Liver (tissue), 9 donors: ENCODE results near the gene C10orf120. TPM values are rescaled to one million over a fixed set of nuclear protein-coding genes. Genes with fewer than 3 reads are reported as not detected.

Experiments
- DNase-seq: peaks from one replicate; pipeline ENCODE4 v3.0.0-alpha.2; 2017; ENCODE audit warnings: low spot score
- H3K27ac ChIP-seq, 2 donors: one replicate each; pipeline ENCODE4 v1.7.0; 2013; ENCODE audit warnings: inconsistent platforms in 2 of 2, low read length in 2 of 2, control low read depth in 1 of 2, low read depth in 1 of 2, mild to moderate bottlenecking in 1 of 2
- H3K27me3 ChIP-seq, 4 donors: one replicate each; pipeline versions ENCODE4 v1.6.1 to v1.7.0; 2013; ENCODE audit warnings: low read length in 3 of 4, inconsistent platforms in 1 of 4, mild to moderate bottlenecking in 1 of 4, moderate library complexity in 1 of 4; ENCODE audit not compliant: control insufficient read depth in 4 of 4, insufficient read depth in 4 of 4
- H3K36me3 ChIP-seq, 4 donors: one replicate each; pipeline versions ENCODE4 v1.6.1 to v1.7.0; 2013; ENCODE audit warnings: low read length in 3 of 4, mild to moderate bottlenecking in 3 of 4, low read depth in 1 of 4, moderate library complexity in 1 of 4; ENCODE audit not compliant: control insufficient read depth in 4 of 4, insufficient read depth in 3 of 4
- H3K4me1 ChIP-seq, 4 donors: one replicate each; pipeline versions ENCODE4 v1.6.1 to v1.7.0; 2013; ENCODE audit warnings: low read length in 3 of 4, mild to moderate bottlenecking in 3 of 4, moderate library complexity in 1 of 4; ENCODE audit not compliant: control insufficient read depth in 4 of 4, insufficient read depth in 4 of 4
- H3K4me3 ChIP-seq, 3 donors: one replicate each; pipeline versions ENCODE4 v1.6.1 to v1.7.0; 2013; ENCODE audit warnings: low read length in 3 of 3, control low read depth in 1 of 3, low read depth in 1 of 3, mild to moderate bottlenecking in 1 of 3
- H3K9ac ChIP-seq, 2 donors: one replicate each; pipeline ENCODE4 v1.7.0; 2013; ENCODE audit warnings: low read length in 2 of 2, mild to moderate bottlenecking in 2 of 2, moderate library complexity in 2 of 2, control low read depth in 1 of 2, low read depth in 1 of 2
- H3K9me3 ChIP-seq, 4 donors: one replicate each; pipeline versions ENCODE4 v1.6.1 to v1.7.0; 2013; ENCODE audit warnings: low read length in 3 of 4; ENCODE audit not compliant: control insufficient read depth in 4 of 4
- EGR1 ChIP-seq, 2 donors: IDR thresholded peaks; 2 replicates each; pipeline ENCODE4 v1.6.1; 2016 to 2018; ENCODE audit warnings: antibody characterized with exemption in 2 of 2, low read depth in 2 of 2
- FOXA1 ChIP-seq: IDR thresholded peaks from 2 replicates; pipeline ENCODE4 v1.6.1; 2016; ENCODE audit warnings: antibody characterized with exemption
- FOXA2 ChIP-seq: IDR thresholded peaks from 2 replicates; pipeline ENCODE4 v1.6.1; 2016; ENCODE audit warnings: antibody characterized with exemption
- GABPA ChIP-seq, 2 donors: IDR thresholded peaks in 1 of 2; conservative IDR thresholded peaks in 1 of 2; 2 replicates each; pipeline ENCODE4 v1.6.1; 2016; ENCODE audit warnings: antibody characterized with exemption in 2 of 2, mild to moderate bottlenecking in 1 of 2, moderate library complexity in 1 of 2
- HNF4A ChIP-seq, 2 donors: conservative IDR thresholded peaks; 2 replicates each; pipeline ENCODE4 v1.6.1; 2016; ENCODE audit warnings: antibody characterized with exemption in 2 of 2, mild to moderate bottlenecking in 2 of 2
- HNF4G ChIP-seq: IDR thresholded peaks from 2 replicates; pipeline ENCODE4 v1.6.1; 2016; ENCODE audit warnings: antibody characterized with exemption
- JUND ChIP-seq, 2 donors: IDR thresholded peaks; 2 replicates each; pipeline ENCODE4 v1.6.1; 2016; ENCODE audit warnings: antibody characterized with exemption in 2 of 2
- NR2F2 ChIP-seq: IDR thresholded peaks from 2 replicates; pipeline ENCODE4 v1.6.1; 2016; ENCODE audit warnings: antibody characterized with exemption
- RXRA ChIP-seq, 2 donors: IDR thresholded peaks; 2 replicates each; pipeline ENCODE4 v1.6.1; 2017 to 2018; ENCODE audit warnings: antibody characterized with exemption in 2 of 2, mild to moderate bottlenecking in 1 of 2
- SP1 ChIP-seq: IDR thresholded peaks from 2 replicates; pipeline ENCODE4 v1.6.1; 2018; ENCODE audit warnings: antibody characterized with exemption, mild to moderate bottlenecking
- YY1 ChIP-seq: IDR thresholded peaks from 2 replicates; pipeline ENCODE4 v1.6.1; 2016; ENCODE audit warnings: antibody characterized with exemption, mild to moderate bottlenecking
- WGBS: extraction: QIAGEN DNeasy Blood & Tissue Kit; methylation state at CpG from one replicate; pipeline ENCODE4 v1.1.7; 2013; 5-methylcytosine and 5-hydroxymethylcytosine counted together
- polyA plus RNA-seq, 2 donors: library from polyadenylated mRNA; stranded (reverse) in 1 of 2; unstranded in 1 of 2; fragments of 200-250 nt in 1 of 2; fragments of >200 nt in 1 of 2; fragmentation: Nextera tagmentation in 1 of 2; extraction: Ambion mirVana in 1 of 2; gene quantifications; one replicate each; pipeline versions ENCODE4 v1.2.1 to v1.2.3, GENCODE V29; 2013 to 2015
- total RNA-seq, 2 donors: library from RNA; depleted of rRNA; stranded (reverse); fragments of >200 nt; gene quantifications; one replicate each; pipeline ENCODE4 v1.2.3, GENCODE V29; 2014
- TF ChIP-seq, protein P1 (sequence below): IDR thresholded peaks from 2 replicates; pipeline ENCODE4 v1.6.1; 2016; ENCODE audit warnings: antibody characterized with exemption, mild to moderate bottlenecking
- TF ChIP-seq, protein P2 (sequence below): IDR thresholded peaks from 2 replicates; pipeline ENCODE4 v1.6.1; 2016; ENCODE audit warnings: antibody characterized with exemption
- TF ChIP-seq, protein P3 (sequence below): IDR thresholded peaks from 2 replicates; pipeline ENCODE4 v1.6.1; 2016; ENCODE audit warnings: antibody characterized with exemption
- donor health status: healthy.
- donor health status: healthy.
- donor health status: healthy.
- donor health status: healthy.
- donor health status: healthy.

C10orf120 gene
- total and polyA plus RNA-seq, 4 donors: not detected

DNA sequence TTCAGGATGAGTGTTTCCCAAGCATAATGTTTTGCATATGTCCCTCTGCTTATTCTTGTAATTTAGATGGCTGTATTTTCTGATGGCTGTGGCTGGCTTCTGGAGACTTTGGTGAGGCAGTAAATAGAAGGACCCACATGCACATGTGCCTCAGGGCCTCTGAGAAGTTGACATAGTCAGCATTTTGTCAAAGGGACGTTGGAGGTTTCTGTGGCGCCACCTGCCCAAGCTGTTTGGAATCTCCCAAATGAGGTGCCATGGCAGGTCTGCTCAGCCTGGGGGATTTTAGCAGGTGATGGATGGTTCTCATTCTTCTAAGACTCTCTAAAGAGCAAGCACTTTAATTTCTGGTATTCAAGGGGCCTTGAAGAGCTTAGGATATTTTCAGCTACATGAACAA is 29.8 kb downstream of the C10orf120 start (continued):
- TF ChIP-seq, protein P1, sequence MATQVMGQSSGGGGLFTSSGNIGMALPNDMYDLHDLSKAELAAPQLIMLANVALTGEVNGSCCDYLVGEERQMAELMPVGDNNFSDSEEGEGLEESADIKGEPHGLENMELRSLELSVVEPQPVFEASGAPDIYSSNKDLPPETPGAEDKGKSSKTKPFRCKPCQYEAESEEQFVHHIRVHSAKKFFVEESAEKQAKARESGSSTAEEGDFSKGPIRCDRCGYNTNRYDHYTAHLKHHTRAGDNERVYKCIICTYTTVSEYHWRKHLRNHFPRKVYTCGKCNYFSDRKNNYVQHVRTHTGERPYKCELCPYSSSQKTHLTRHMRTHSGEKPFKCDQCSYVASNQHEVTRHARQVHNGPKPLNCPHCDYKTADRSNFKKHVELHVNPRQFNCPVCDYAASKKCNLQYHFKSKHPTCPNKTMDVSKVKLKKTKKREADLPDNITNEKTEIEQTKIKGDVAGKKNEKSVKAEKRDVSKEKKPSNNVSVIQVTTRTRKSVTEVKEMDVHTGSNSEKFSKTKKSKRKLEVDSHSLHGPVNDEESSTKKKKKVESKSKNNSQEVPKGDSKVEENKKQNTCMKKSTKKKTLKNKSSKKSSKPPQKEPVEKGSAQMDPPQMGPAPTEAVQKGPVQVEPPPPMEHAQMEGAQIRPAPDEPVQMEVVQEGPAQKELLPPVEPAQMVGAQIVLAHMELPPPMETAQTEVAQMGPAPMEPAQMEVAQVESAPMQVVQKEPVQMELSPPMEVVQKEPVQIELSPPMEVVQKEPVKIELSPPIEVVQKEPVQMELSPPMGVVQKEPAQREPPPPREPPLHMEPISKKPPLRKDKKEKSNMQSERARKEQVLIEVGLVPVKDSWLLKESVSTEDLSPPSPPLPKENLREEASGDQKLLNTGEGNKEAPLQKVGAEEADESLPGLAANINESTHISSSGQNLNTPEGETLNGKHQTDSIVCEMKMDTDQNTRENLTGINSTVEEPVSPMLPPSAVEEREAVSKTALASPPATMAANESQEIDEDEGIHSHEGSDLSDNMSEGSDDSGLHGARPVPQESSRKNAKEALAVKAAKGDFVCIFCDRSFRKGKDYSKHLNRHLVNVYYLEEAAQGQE: no peak
- TF ChIP-seq YY1 (no peak), FOXA1 (no peak), HNF4A (conservative IDR thresholded peaks at IDR 0.05) (no peak), EGR1 (IDR thresholded peaks at IDR 0.05; ENCODE audit: low read depth in 2 of 2) (no peak)

DNA sequence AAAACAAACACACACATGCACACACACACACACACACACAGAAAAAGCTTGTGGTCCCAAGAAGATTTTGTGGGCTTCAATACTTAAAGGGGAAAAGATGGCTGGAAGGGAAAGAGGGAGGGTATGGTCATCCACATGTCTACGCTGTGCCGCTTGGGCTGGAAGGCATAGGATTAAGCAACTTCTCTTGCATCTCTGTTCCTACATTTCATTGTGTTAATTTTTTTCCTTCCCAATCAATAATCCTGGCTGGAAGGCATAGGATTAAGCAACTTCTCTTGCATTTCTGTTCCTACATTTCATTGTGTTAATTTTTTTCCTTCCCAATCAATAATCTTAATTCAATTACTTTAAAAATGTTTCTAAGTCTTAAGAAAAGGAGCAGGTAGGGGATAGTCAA is 30.6 kb downstream of the C10orf120 start:
- Histone ChIP-seq H3K9me3 (no peaks in the 10 kb centered on the region), H3K36me3 (no peaks in the 10 kb centered on the region), H3K27ac (no peak overlapping the region), H3K9ac (no peak overlapping the region), H3K4me3 (no peak overlapping the region), H3K4me1 (no peaks in the 10 kb centered on the region), H3K27me3 (no peaks in the 10 kb centered on the region)
- DNase-seq: no peak
- TF ChIP-seq, protein P2, sequence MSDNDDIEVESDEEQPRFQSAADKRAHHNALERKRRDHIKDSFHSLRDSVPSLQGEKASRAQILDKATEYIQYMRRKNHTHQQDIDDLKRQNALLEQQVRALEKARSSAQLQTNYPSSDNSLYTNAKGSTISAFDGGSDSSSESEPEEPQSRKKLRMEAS: no peak
- TF ChIP-seq GABPA (IDR thresholded peaks at IDR 0.05 in 1 of 2, conservative IDR thresholded peaks at IDR 0.05 in 1 of 2) (no peak), EGR1 (IDR thresholded peaks at IDR 0.05; ENCODE audit: low read depth in 2 of 2) (no peak), HNF4G (no peak), FOXA1 (no peak), NR2F2 (no peak), SP1 (no peak)
- TF ChIP-seq, protein P1: no peak
- 39% methylated on average over 2 of the region's 2 CpGs for WGBS

DNA sequence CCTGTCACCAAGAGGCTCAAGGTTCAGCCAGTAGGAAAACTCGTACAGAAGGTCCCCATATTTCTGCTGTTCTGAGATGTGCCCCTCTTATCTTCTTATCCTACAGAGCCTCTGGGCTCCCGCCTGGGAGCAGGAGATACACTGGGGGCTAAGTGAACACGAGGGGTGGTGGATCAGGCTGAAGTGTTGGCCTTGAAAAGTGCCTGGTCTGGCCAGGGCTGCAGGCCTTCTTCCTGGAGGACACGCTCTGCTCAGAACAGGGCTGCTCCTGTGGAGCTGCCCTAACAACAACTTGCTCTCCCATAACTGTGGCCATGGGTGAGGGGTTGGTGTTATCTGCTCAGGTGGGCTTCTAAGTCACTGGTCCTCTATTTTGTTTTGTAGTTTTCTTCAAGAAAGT is 33.7 kb downstream of the C10orf120 start:
- 77% methylated on average over 4 of the region's 4 CpGs for WGBS
- TF ChIP-seq GABPA (IDR thresholded peaks at IDR 0.05 in 1 of 2, conservative IDR thresholded peaks at IDR 0.05 in 1 of 2) (no peak), RXRA (IDR thresholded peaks at IDR 0.05) (no peak), NR2F2 (no peak), JUND (IDR thresholded peaks at IDR 0.05) (no peak), FOXA1 (no peak), YY1 (no peak), HNF4A (conservative IDR thresholded peaks at IDR 0.05) (no peak), SP1 (no peak), HNF4G (no peak), FOXA2 (no peak)
- TF ChIP-seq, protein P3, sequence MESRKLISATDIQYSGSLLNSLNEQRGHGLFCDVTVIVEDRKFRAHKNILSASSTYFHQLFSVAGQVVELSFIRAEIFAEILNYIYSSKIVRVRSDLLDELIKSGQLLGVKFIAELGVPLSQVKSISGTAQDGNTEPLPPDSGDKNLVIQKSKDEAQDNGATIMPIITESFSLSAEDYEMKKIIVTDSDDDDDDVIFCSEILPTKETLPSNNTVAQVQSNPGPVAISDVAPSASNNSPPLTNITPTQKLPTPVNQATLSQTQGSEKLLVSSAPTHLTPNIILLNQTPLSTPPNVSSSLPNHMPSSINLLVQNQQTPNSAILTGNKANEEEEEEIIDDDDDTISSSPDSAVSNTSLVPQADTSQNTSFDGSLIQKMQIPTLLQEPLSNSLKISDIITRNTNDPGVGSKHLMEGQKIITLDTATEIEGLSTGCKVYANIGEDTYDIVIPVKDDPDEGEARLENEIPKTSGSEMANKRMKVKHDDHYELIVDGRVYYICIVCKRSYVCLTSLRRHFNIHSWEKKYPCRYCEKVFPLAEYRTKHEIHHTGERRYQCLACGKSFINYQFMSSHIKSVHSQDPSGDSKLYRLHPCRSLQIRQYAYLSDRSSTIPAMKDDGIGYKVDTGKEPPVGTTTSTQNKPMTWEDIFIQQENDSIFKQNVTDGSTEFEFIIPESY: no peak
- DNase-seq: no peak
- H3K9ac ChIP-seq: no peak overlapping the region
- no peak overlapping the region for H3K4me3 ChIP-seq
- H3K27me3 ChIP-seq: no peaks in the 10 kb centered on the region
- no peaks in the 10 kb centered on the region for H3K4me1 ChIP-seq
- no peak overlapping the region for H3K27ac ChIP-seq
- no peaks in the 10 kb centered on the region for H3K36me3 ChIP-seq
- H3K9me3 ChIP-seq: no peaks in the 10 kb centered on the region
